Activated CD4-positive, alpha-beta T cell treated with anti-CD3 and anti-CD28 coated beads for 24 hours (primary cell): ENCODE results near the gene LRRC75B.
A peak's percentile ranks its signal among the peaks of the same experiment; 100 is the strongest.

Source experiments
- DNase-seq, 2 donors: peaks; one replicate each; pipeline ENCODE4 v3.0.0-alpha.2; 2020; ENCODE audit warnings: low read depth in 2 of 2

The LRRC75B gene

GRCh38 chr22:24587251-24587650, 5.6 kb downstream of the LRRC75B start:
- no peak for DNase-seq

DNA sequence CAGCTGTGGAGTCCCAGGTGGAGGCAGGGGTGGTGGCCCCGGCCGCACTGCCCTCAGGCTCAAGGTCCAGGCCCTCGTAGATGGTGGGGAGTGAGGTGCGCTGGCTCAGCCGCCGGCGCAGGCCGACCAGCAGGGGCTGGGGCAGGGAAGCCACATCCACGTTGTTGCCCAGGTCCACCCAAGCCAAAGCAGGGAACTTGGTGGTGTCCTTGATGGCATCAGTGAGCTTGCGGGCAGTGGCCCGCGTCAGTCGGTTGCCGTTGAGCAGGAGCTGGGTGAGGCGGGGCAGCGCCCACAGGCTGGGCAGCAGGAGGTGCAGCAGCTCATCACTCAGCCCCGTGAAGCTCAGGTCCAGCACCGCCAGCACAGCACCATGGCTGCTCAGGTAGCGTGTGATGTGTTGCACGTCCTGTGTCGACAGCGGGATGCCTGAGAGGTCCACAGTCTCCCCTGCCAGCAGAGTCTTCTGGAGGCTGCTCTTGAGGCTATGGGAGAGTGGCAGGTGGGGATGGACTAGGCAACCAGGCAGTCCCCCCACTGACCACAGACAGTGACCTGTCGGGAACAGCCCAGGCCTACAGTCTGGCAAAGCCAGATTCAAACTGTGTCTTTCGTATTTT, 6.8 kb downstream of the LRRC75B start:
- DNase-seq: no peak

- DNase-seq: no peak
These were observed 7.4 kb downstream of the LRRC75B start for GRCh38 chr22:24585461-24585860.

DNA sequence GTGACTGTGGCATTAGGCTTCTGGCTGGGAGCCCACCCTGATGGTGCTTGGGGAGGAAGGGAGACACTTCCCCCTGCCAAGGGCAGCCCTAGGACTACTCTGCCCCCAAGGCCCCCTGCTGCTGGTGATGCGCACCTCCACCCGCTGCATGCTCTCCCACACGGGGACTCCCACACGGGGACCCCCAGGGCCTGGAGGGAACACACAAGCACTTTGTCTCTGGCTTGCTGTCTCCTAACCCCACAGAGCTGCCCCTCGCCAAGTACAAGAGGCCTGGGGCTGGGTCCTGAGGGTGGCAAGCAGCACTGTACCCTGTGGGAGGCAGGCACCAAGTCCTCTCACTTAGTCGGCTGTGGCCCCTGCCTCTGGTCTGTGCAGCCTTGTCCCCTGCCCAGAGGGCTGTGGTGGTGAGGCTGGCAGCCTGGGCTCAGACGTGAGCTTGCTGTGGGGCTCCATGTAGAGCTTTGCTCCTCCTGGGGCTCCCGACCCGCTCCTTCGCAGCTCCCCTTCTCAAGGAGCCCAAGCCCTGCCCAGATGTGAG, 7.9 kb downstream of the LRRC75B start:
- DNase-seq: no peak

- DNase-seq: no peak
These were observed 8.6 kb downstream of the LRRC75B start for GRCh38 chr22:24584166-24584790.

DNA sequence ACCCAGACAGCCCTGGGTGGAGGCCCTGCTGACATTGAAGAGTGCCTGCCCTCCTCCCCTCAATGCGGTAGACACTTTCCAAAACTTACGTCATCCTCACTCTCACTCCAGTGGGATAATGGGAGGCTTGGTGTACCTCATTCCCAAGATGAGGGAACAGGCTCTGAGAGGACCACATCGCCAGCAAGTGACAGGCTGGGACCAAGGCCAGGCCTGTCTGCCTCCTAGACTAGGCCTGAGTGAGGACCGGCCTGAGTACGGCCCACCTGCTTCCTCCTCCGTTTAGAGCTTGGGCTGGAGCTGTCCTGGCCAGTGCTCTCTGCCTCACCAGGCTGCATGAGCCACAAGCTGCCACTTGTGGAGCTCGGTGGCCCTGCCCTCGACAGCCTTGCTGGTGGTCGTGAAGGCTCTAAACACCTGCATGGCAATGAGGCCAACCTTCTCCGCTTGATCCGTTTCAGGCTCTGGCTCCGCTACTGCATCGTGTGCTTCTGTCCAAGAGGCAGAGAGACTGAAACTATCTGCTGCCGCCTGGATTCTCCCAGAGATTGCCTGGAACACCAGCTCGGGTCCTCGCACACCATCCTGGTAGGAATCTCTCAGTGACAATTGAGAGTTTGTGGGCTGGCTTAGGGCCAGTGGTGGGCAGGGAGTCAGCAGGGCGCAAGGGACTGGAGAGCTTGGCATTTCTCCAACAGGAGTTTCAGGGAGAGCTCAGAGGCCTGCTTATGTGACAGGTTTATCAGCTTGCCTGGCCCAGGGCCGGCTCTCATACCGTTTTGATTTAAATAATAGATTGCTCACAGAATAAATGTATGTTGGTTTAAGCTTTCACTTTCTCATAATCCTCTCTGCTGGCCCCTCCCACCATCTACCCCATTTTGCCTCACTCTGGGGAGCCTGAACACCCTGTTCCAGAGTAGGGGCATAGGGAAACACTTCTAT, 9.4 kb downstream of the LRRC75B start:
- no peak for DNase-seq

GRCh38 chr22:24582056-24582814, 10.6 kb downstream of the LRRC75B start:
- DNase-seq: no peak

DNA sequence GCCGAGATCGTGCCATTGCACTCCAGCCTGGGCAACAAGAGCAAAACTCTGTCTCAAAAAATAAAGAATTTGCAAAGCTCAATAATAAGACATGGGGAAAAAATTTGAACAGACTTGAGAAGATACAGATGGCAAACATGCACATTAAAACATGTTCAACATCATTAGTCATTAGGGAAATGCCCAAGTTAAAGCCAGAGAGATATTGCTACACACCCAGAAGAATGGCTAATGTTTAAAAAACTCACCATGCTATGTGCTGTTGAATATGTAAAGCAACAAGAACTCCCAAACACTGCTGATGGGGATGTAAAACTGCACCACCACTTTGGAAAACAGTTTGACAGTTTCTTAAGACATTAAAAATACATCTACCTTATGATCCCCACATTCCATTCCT, 12.6 kb downstream of the LRRC75B start:
- DNase-seq: no peak

GRCh38 chr22:24579258-24579601, 13.6 kb downstream of the LRRC75B start:
- DNase-seq: no peak

DNA sequence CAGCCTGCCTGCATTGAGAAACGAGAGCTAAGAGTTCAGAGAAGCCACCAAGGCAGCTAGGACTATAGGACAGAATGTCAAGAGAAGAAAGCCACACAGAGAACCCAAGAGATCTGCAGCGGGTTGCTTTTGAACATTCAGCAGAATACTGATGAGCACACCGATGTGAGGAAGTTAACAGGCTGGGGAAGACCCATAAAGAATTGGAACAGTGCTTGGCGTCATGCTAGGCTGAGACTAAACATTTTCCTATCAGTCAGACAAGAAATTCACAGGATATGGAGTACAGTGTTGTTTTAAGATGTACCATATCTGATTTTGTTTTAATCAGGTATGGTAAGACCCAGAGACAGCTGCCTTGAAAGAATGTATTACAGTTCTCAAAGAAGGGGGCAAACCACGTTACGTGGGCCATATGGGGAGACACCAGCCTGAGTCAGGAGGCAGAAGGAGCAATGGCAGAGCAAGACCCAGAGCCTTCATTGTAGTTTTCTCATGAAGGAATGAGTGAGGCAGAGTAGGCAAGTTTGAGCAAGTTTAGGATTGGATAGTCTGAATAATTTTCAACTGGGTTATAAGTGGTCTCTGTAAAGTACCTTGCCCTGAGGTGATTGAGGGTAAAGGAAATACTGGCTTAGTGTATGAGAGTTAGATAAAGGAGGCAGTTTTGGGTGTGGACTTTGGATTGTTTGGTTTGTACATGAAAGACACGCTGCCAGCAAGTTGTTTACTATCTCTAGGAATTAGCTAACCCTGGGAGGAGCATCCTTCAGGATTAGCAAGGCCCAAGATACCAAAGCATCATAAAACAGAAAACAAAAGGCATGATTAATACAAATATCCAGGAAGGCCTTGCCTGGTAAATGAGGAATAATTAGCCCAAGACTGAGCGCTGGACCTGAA, 14.3 kb downstream of the LRRC75B start:
- no peak for DNase-seq

GRCh38 chr22:24576778-24577177, 16.1 kb downstream of the LRRC75B start:
- DNase-seq: no peak

DNA sequence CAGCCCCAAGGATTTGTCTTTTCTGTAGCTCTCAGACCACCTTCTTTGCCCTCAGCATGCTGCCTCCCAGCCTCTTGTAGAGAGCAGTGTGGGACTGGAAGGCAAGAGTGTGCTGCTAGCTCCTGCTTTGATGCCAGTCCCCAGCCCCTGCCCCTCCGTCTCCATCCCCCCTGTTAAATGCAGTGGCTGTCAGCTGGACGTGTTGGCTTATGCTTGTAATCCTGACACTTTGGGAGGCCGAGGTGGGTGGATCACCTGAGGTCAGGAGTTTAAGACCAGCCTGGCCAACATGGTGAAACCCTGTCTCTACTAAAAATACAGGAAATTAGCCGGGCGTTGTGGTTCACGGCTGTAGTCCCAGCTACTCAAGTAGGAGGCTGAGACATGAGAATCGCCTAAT, 21.6 kb downstream of the LRRC75B start:
- DNase-seq: no peak

- no peak for DNase-seq
These were observed 25.2 kb downstream of the LRRC75B start for GRCh38 chr22:24567668-24568067.

DNA sequence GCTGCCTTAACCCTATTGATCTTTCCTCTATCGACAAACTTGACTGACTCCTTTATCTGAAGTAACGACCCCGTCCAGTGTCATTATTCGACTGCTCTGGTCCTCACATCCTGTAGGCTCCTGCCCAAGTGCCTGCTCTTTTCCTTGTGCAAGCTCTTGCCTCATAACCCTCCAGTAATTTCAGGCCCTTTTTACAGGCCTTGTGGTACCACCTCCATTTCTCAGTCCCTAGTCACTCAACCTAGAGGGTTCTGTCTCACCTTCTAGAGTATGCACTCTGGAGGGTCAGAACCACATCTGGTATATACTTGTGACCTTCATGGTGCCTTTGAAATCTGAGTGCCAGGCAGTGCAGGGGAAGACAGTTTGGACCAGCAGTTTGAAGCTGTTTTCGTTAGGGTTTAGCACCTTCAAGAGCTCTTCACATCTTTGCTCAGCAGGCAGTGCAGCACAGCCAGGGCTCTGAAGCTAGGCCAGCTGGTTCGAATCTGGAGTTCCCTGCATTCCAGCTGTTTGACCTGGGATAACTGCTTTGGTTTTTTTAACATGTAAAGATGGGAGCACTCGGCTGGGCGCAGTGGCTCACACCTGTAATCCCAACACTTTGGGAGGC, 25.9 kb downstream of the LRRC75B start:
- no peak for DNase-seq

- no peak for DNase-seq
These were observed 27.8 kb downstream of the LRRC75B start for GRCh38 chr22:24565077-24565476.

DNA sequence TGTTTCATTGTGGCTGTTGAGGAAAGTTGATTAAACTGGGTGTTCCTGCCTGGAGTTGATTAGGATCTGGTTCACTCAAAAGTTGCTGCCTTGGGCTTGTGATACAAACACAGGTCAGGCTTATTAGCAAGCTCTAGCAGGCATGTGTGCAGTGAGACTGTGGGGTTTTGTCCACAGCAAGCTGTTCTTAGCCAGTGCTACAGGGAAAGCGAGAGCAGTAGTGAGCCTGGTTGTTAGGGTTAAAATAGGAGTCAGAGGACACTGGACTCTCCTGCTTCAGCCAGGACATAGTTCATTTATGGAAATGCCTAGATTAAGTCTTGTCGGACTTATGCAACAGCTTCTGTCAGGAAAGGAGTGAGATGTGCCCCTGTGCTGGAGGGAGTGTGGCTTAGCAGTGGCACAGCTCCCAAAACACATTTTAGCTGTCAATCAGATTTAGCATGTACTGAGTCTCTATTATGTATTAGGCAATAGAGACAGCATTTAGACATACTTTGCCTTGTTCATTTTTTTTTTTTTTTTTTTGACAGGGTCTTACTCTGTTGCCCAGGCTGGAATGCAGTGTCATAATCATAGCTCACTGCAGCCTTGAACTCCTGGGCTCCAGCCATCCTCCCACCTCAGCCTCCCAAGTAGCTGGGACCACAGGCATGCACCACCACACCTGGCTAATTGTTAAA, 28.4 kb downstream of the LRRC75B start:
- no peak for DNase-seq

- no peak for DNase-seq
These were observed 29.6 kb downstream of the LRRC75B start for GRCh38 chr22:24563246-24563645.

DNA sequence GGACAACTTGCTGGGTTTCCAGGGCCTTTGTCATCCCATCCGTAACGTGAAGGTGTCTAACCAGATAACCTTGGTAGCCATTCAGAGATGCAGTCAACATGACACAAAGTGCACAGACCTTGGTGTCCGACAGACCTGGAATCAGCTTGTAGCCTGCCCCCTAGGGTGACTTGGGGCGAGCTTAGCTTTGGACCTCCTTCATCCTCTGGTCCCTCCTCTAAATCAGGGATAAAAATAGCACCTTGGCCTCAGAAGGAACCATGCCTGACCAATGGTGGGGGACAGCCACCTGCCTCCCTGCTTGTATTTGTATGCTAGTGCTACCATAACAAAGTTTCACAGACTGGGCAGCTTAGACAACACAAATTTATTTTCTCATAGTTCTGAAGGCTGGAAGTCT, 33.4 kb downstream of the LRRC75B start:
- no peak for DNase-seq

- peak; percentile 100 for DNase-seq
These were observed 37.5 kb downstream of the LRRC75B start, which contains the start of gene SNRPD3 for GRCh38 chr22:24555165-24556039. Gene SNRPD3, plus strand, starts transcription at chr22:24555999. Its CDS starts 1,676 bp downstream, at chr22:24557675.
